Nephron (organoid): ENCODE data around the gene SLC26A4.

Source experiments
- H3K27ac Mint-ChIP-seq, 3 experiments: 2 replicates each; pipeline ENCODE4 v1.8.0; 2020; ENCODE audit warnings: mixed read lengths in 3 of 3, mild to moderate bottlenecking in 2 of 3, moderate library complexity in 1 of 3
- H3K27me3 Mint-ChIP-seq: 2 replicates; pipeline ENCODE4 v1.8.0; 2021; ENCODE audit warnings: low read depth, mild to moderate bottlenecking, moderate library complexity, mixed read lengths
- H3K36me3 Mint-ChIP-seq: 2 replicates; pipeline ENCODE4 v1.8.0; 2020; ENCODE audit warnings: low read depth, mixed read lengths
- H3K4me1 Mint-ChIP-seq: 2 replicates; pipeline ENCODE4 v1.8.0; 2020; ENCODE audit warnings: mixed read lengths
- H3K4me3 Mint-ChIP-seq, 3 experiments: 2 replicates each; pipeline ENCODE4 v1.8.0; 2020; ENCODE audit warnings: mild to moderate bottlenecking in 3 of 3, mixed read lengths in 3 of 3, moderate library complexity in 2 of 3
- H3K9me3 Mint-ChIP-seq: 2 replicates; pipeline ENCODE4 v1.8.0; 2020; ENCODE audit warnings: mixed read lengths
- CTCF ChIP-seq, 3 experiments: fragments of 200-600 bp; sonication (generic); IDR thresholded peaks; one replicate each; pipeline ENCODE4 v1.5.0; 2021; ENCODE audit warnings: antibody characterized with exemption in 3 of 3; ENCODE audit not compliant: unreplicated experiment in 3 of 3

The SLC26A4 gene

GRCh38 chr7:107660381-107661080 lies at the start of gene SLC26A4:
SLC26A4 (plus strand) TSS chr7:107660828; CDS start chr7:107661642, 814 bp downstream.
- peaks cover 94% of the 10 kb centered on the region for H3K27me3 Mint-ChIP-seq
- peak within 1 kb of the TSS; percentile 82 to 89 (median 87) for H3K4me3 Mint-ChIP-seq
- H3K4me1 Mint-ChIP-seq, result no peaks in the 10 kb centered on the region
- no peak within 1 kb of the TSS for H3K27ac Mint-ChIP-seq
- no peak for TF ChIP-seq CTCF (IDR thresholded peaks at IDR 0.05; ENCODE audit: unreplicated experiment in 3 of 3)
- no peaks in the 10 kb centered on the region for H3K36me3 Mint-ChIP-seq
- no peaks in the 10 kb centered on the region for H3K9me3 Mint-ChIP-seq

- no peak for TF ChIP-seq CTCF (IDR thresholded peaks at IDR 0.05; ENCODE audit: unreplicated experiment in 3 of 3)
Observed at GRCh38 chr7:107613439-107613838, 47.2 kb upstream of the SLC26A4 start.

GRCh38 chr7:107613948-107614347 lies 46.7 kb upstream of the SLC26A4 start:
- H3K27ac Mint-ChIP-seq, result peak overlapping the region in 1 of 3 experiments; percentile 34
- TF ChIP-seq CTCF (IDR thresholded peaks at IDR 0.05; ENCODE audit: unreplicated experiment in 3 of 3), result no peak
- H3K4me1 Mint-ChIP-seq, result peaks cover 34% of the 10 kb centered on the region
- H3K4me3 Mint-ChIP-seq, result no peak overlapping the region
- no peaks in the 10 kb centered on the region for H3K9me3 Mint-ChIP-seq
- no peaks in the 10 kb centered on the region for H3K27me3 Mint-ChIP-seq
- peaks cover 31% of the 10 kb centered on the region for H3K36me3 Mint-ChIP-seq

More at GRCh38 chr7:107613439-107613838, 47.2 kb upstream of the SLC26A4 start:
- Mint-ChIP-seq H3K4me3 (no peak overlapping the region), H3K4me1 (peaks cover 35% of the 10 kb centered on the region), H3K27ac (peak overlapping the region in 1 of 3 experiments; percentile 34), H3K36me3 (peaks cover 31% of the 10 kb centered on the region), H3K27me3 (no peaks in the 10 kb centered on the region), H3K9me3 (no peaks in the 10 kb centered on the region)

- Mint-ChIP-seq H3K27me3 (no peaks in the 10 kb centered on the region), H3K4me3 (no peak overlapping the region), H3K4me1 (peaks cover 32% of the 10 kb centered on the region), H3K36me3 (peaks cover 31% of the 10 kb centered on the region), H3K27ac (no peak overlapping the region), H3K9me3 (no peaks in the 10 kb centered on the region)
- no peak for TF ChIP-seq CTCF (IDR thresholded peaks at IDR 0.05; ENCODE audit: unreplicated experiment in 3 of 3)
Observed at GRCh38 chr7:107614425-107614824, 46.2 kb upstream of the SLC26A4 start.

GRCh38 chr7:107615910-107616680 lies 44.5 kb upstream of the SLC26A4 start:
- peaks cover 33% of the 10 kb centered on the region for H3K36me3 Mint-ChIP-seq
- TF ChIP-seq CTCF (IDR thresholded peaks at IDR 0.05; ENCODE audit: unreplicated experiment in 3 of 3), result no peak
- H3K4me1 Mint-ChIP-seq, result peaks cover 33% of the 10 kb centered on the region
- H3K27ac Mint-ChIP-seq, result peak overlapping the region in 1 of 3 experiments; percentile 61
- no peak overlapping the region for H3K4me3 Mint-ChIP-seq
- H3K27me3 Mint-ChIP-seq, result no peaks in the 10 kb centered on the region
- no peaks in the 10 kb centered on the region for H3K9me3 Mint-ChIP-seq
